Colonic mucosa (tissue), 4 donors: ENCODE measurements around the gene CSF1R. TPM values are rescaled to one million over a fixed set of nuclear protein-coding genes. Genes with fewer than 3 reads are reported as not detected.

ENCODE experiments used
- DNase-seq: peaks from one replicate; pipeline ENCODE4 v3.0.0-alpha.2; 2020
- H3K27ac ChIP-seq: fragments of 200-600 bp; one replicate; pipeline ENCODE4 v1.8.0; 2021
- H3K27me3 ChIP-seq: fragments of 200-600 bp; one replicate; pipeline ENCODE4 v1.8.0; 2021
- H3K36me3 ChIP-seq: fragments of 200-600 bp; one replicate; pipeline ENCODE4 v1.8.0; 2021
- H3K4me1 ChIP-seq: fragments of 200-600 bp; one replicate; pipeline ENCODE4 v1.8.0; 2021; ENCODE audit warnings: mild to moderate bottlenecking
- H3K4me3 ChIP-seq: fragments of 200-600 bp; one replicate; pipeline ENCODE4 v1.8.0; 2021
- H3K9ac ChIP-seq, 2 donors: one replicate each; pipeline ENCODE4 v1.7.0; 2013; ENCODE audit warnings: control low read depth in 2 of 2, low read depth in 2 of 2, low read length in 2 of 2
- H3K9me3 ChIP-seq: fragments of 200-600 bp; one replicate; pipeline ENCODE4 v1.8.0; 2021
- CTCF ChIP-seq: fragments of 200-600 bp; IDR thresholded peaks from one replicate; pipeline ENCODE4 v1.8.0; 2022; ENCODE audit warnings: antibody characterized with exemption, mild to moderate bottlenecking
- intact Hi-C: fragments of 100-400 bp; cut with DNase I; formaldehyde crosslinking; loops from one replicate; pipeline ENCODE4 v1.14.1; 2022
- total RNA-seq, 2 donors: library from RNA; stranded (reverse); fragmentation: NEBNext Ultra II Directional in 1 of 2; extraction: Animal tissue kit (Norgen Biotek cat#: 25700) in 1 of 2; gene quantifications; one replicate each; pipeline ENCODE4 v1.2.1, GENCODE V29; 2021
- donor health status: healthy.
- donor health status: DM: no; HTN: no; CAD: no.
- donor health status: DM: no; HTN: no; CAD: no.

CSF1R gene
- total RNA-seq, 2 donors from 2014 or later: 7.2 to 26.1 TPM

GRCh38 chr5:150120062-150120441 is 33.7 kb upstream of the CSF1R start:
- no peak overlapping the region for H3K4me3 ChIP-seq
- no peak overlapping the region for H3K9ac ChIP-seq
- no peaks in the 10 kb centered on the region for H3K4me1 ChIP-seq
- no peak for DNase-seq
- no peaks in the 10 kb centered on the region for H3K27me3 ChIP-seq
- no peak overlapping the region for H3K27ac ChIP-seq
- TF ChIP-seq CTCF: no peak
- no peaks in the 10 kb centered on the region for H3K36me3 ChIP-seq
- intact Hi-C loops: loop anchor here (10.0 kb wide), 1 partner anchor 285 kb away; no protein-coding TSS in a partner anchor
- no peaks in the 10 kb centered on the region for H3K9me3 ChIP-seq

GRCh38 chr5:150119421-150120061 is 33.2 kb upstream of the CSF1R start:
- no peaks in the 10 kb centered on the region for H3K27me3 ChIP-seq
- intact Hi-C loops: loop anchor here (10.0 kb wide), 1 partner anchor 285 kb away; no protein-coding TSS in a partner anchor
- no peak for TF ChIP-seq CTCF
- H3K36me3 ChIP-seq: no peaks in the 10 kb centered on the region
- no peaks in the 10 kb centered on the region for H3K9me3 ChIP-seq
- no peaks in the 10 kb centered on the region for H3K4me1 ChIP-seq
- peak; percentile 20 for DNase-seq
- no peak overlapping the region for H3K9ac ChIP-seq
- no peak overlapping the region for H3K4me3 ChIP-seq
- no peak overlapping the region for H3K27ac ChIP-seq

GRCh38 chr5:150118561-150119229 is 32.3 kb upstream of the CSF1R start:
- TF ChIP-seq CTCF: no peak
- Histone ChIP-seq H3K27me3 (no peaks in the 10 kb centered on the region), H3K36me3 (no peaks in the 10 kb centered on the region), H3K4me3 (no peak overlapping the region), H3K4me1 (no peaks in the 10 kb centered on the region), H3K27ac (no peak overlapping the region), H3K9me3 (no peaks in the 10 kb centered on the region), H3K9ac (no peak overlapping the region)
- intact Hi-C loops: no loop called here
- peak; percentile 16 for DNase-seq

GRCh38 chr5:150117945-150118560 is 31.7 kb upstream of the CSF1R start:
- no peak for TF ChIP-seq CTCF
- Histone ChIP-seq H3K9me3 (no peaks in the 10 kb centered on the region), H3K36me3 (no peaks in the 10 kb centered on the region)

GRCh38 chr5:150116667-150117400 is 30.5 kb upstream of the CSF1R start:
- Histone ChIP-seq H3K4me3 (no peak overlapping the region), H3K36me3 (no peaks in the 10 kb centered on the region), H3K4me1 (no peaks in the 10 kb centered on the region), H3K9me3 (no peaks in the 10 kb centered on the region), H3K27me3 (no peaks in the 10 kb centered on the region), H3K27ac (no peak overlapping the region), H3K9ac (no peak overlapping the region)
- DNase-seq: peak; percentile 14
- intact Hi-C loops: no loop called here
- no peak for TF ChIP-seq CTCF

More at GRCh38 chr5:150117945-150118560, 31.7 kb upstream of the CSF1R start:
- Histone ChIP-seq H3K4me1 (no peaks in the 10 kb centered on the region), H3K27ac (no peak overlapping the region), H3K9ac (no peak overlapping the region), H3K4me3 (no peak overlapping the region), H3K27me3 (no peaks in the 10 kb centered on the region)
- no peak for DNase-seq
- intact Hi-C loops: no loop called here
